HG02981 (cell line): ENCODE measurements around the gene CXCL14.

Source experiments
- ATAC-seq: cut with Tn5 transposase; IDR thresholded peaks from one replicate; pipeline ENCODE4 v1.9.1; 2021; ENCODE audit warnings: mild to moderate bottlenecking, moderate library complexity; ENCODE audit not compliant: unreplicated experiment

CXCL14 gene

DNA sequence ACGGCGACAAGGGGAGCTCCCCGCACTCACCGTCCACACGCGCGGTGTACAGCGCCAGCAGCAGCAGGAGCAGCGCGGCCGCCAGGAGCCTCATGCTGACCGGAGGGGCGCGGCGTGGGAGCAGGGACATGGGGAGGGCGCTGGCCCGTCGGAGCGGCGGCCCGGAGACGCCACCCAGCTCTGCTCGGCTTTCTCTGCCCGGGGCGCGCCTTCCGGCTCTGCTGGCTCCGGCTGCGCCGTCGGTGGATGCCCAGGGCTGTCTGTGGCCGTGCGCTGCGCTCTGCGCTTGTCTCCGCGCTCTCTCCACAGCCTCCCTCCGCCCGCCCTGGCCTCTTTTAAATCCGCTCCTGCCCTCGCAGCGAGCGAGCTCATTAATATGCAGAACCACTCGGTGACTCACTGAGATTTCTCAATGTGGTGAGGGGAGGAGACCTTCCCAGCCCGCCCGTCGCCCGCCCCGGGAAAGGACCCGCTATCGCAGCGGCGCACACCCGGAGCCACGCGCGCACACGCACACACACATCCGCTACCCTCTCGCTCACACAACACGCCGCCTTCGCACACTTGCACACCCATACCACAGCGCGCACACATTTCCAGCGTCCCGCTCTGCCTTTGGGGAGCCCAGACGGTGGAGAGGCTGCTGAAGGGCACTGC, at the start of gene CXCL14:
TSS of gene CXCL14 (minus strand) at position 307 of the 657 bp plus-strand sequence. CDS start at position 94, 213 bp downstream.
- ATAC-seq: no peak

DNA sequence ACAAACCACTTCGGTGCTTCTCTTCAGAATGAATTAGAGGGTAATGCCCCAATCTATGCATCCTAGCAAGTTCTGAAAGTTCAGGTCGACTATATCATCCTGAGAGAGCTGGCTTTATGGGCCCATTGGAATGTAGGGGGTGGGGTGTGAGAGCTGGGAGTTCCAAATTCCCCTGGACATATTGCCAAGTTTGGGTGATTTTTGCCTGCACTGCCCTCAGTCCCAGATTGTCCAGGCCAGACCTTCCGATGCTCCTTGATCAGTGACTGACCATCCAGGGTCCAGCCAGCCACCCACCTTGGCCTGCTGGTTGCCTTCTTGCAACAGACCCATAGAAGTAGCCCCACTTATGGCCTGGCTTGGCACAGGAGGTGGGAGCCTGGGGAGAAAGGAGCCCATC, 47.8 kb upstream of the CXCL14 start:
- no peak for ATAC-seq

GRCh38 chr5:135625961-135626360, 47.2 kb upstream of the CXCL14 start:
- ATAC-seq: no peak

DNA sequence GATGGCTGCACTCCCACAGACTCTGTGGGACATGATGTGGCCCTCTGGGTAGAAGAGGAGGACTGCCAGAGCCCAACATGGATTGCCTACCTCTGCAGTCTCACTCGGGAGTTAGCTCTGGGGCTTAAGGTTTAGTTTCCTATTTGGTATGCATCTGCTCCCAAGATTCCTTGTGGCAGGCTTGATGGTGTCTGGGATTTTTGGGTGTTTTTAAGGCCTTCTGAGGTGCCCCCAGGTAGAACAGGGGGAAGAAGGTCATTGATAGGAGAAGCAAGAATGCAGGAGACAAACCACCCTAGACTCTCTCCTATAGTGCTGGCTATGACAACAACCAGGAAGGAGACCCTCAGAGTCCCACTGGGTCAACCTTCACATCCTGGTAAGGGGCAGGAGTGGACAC, 46.7 kb upstream of the CXCL14 start:
- ATAC-seq: no peak

DNA sequence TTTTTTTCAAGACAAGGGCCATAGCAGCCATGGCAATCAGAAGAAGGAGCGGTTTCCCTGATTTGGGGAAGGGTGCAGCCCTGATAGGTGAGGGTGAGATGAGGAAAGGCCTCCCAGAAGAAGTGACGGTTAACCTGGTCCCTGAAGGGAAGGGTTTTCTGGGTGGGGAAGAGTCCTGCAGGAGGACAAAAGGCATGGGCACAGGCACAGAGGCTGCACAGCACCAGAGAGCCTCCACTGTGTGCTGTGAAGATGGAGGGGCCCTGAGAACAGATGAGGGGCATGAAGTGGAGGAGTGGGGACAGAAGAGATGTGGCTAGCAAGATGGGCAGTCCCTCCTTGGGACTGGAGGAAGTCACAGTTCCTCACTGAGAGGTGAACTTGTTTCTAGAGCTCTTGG, 46.3 kb upstream of the CXCL14 start:
- ATAC-seq: no peak

GRCh38 chr5:135623186-135623715, 44.5 kb upstream of the CXCL14 start:
- ATAC-seq: no peak

DNA sequence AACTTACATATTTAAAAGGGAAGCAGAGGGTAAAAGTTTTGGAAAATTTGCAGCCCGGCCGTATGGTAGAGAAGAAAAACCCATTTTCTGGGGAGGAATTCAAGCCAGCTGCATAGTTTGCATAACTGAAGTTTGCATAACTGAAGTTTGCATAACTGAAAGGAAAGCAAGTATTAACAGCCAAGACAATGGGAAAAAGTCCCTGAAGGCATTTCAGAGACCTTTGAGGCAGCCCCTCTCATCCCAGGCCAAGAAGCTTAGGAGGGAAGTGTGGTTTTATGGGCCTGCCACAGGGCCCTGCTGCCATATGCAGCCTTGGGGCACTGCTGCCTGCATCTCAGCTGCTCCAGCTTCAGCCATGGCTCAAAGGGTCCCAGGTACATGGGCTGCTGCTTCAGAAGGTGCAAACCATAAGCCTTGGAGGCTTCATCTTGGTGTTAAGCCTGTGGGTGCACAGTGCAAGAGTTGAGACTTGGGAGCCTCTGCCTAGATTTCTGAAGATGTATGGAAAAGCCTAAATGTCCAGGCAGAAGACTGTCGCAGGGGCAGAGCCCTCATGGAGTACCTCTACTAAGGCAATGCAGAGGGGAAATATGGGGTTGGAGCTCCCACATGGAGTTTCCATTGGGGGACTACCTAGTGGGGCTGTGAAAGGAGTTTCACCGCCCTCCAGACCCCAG, 36.9 kb upstream of the CXCL14 start:
- no peak for ATAC-seq

GRCh38 chr5:135615171-135615570, 36.4 kb upstream of the CXCL14 start:
- no peak for ATAC-seq

DNA sequence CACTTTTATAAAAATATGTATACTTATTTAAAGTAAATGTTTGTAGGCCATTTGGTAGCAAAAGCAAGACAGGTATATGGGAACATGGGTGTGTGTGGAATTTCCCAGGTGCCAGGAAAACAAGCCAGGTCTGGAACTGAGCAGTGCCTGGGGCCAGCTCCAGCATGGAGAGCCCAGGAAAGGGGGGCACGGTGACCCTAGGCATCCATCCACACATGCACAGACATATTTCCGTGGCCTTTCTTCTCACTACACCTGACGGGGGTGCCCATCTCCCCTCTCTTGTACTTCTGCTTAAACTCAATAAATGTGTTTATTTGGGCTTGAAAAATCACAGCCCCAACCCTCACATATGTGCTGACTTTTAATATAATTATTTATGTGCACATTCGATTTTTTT, 31.2 kb upstream of the CXCL14 start:
- no peak for ATAC-seq

DNA sequence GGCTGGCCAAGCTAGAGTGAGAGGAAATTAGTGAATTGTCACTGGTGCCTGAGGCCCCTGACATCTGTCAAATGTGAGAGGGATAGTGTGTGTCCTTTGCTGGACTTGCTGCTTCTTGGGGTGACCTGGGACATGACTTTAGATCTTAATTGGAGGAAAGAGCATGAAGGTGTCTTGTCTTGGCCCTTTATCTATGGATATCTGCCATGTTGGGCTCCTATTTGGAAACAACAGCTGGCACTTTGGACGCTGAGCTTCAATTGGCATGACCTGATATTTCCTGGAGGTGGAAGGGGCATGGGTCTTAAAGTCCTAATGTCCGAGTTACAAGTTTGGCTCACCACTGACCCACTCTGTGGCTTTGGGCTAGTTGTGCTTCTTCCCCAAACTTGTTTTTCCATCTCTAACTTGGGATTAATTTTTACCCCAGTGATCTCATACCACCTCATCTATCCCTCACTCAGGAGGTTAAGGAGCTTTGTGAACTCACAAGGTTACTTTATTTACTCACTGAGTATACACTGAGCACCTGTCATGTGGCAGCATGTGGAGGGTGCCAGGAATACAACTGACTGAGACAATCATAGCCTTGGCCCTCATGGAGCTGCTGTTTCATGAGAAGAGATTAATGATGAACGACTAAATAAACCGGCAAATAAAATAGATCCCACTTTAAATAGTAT, 30.1 kb upstream of the CXCL14 start:
- no peak for ATAC-seq

DNA sequence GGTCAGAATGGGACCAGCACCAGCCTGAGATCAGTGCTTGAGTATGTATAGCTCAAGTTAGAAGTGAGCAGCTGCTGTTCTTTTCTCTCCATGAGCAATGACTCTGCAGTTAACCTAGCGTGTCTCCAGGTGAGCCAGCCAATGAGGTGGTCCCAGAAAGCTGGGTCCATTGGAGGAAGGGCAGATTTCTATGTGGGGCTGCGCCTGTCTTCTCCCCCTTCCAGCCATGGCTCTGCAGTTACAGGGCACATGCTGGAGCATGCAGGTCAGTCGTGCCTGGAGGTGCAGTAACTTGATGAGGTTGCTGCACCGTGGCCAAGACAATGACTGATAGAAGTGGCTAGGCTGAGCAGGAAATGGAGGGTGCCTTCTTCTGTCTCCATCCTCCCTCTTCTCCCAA, 29.6 kb upstream of the CXCL14 start:
- ATAC-seq: no peak

- ATAC-seq: no peak
Observed at GRCh38 chr5:135606431-135606830, 27.6 kb upstream of the CXCL14 start.

DNA sequence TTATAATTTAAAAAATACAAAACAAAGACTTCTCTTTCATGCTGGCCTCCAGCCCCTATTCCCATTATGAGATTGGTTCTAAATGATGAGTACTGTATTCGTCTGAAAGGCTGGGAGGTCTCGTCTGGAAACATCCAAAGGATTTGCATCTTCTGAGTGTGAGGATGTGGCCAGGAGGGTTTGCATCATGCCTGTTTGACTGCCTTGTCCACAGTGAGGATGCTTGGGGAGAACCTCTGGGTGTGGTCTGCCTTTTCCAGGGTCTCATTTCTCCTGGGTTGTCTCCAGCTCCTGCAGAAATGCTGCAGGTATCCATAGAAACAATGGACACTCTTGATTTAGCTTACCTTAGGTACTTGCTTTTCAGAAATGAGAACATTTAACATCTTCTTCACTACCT, 26.4 kb upstream of the CXCL14 start:
- ATAC-seq: no peak

DNA sequence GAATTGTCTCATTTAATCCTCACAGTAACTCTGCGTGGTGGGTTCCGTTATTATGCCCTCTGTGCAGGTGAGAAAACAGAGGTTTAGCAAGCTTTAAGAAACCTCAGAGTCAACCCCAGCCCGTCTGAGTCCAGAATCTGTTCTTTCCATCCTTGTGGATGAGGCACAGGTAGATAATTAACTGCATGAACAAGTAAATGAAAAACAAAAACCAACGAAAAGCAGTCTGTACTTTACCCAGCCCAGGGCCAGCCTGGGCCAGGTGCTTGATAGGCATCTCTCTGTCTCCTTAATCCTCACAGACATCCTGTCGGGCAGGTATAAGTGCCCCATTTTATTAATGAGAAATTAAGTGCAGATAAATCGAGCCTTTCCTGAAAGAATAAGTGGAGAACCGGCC, 25.3 kb upstream of the CXCL14 start:
- ATAC-seq: no peak

GRCh38 chr5:135602882-135603721, 24.3 kb upstream of the CXCL14 start:
- ATAC-seq: no peak

GRCh38 chr5:135601466-135601865, 22.7 kb upstream of the CXCL14 start:
- no peak for ATAC-seq

GRCh38 chr5:135600971-135601381, 22.2 kb upstream of the CXCL14 start:
- ATAC-seq: no peak

GRCh38 chr5:135600152-135600570, 21.4 kb upstream of the CXCL14 start:
- ATAC-seq: no peak

DNA sequence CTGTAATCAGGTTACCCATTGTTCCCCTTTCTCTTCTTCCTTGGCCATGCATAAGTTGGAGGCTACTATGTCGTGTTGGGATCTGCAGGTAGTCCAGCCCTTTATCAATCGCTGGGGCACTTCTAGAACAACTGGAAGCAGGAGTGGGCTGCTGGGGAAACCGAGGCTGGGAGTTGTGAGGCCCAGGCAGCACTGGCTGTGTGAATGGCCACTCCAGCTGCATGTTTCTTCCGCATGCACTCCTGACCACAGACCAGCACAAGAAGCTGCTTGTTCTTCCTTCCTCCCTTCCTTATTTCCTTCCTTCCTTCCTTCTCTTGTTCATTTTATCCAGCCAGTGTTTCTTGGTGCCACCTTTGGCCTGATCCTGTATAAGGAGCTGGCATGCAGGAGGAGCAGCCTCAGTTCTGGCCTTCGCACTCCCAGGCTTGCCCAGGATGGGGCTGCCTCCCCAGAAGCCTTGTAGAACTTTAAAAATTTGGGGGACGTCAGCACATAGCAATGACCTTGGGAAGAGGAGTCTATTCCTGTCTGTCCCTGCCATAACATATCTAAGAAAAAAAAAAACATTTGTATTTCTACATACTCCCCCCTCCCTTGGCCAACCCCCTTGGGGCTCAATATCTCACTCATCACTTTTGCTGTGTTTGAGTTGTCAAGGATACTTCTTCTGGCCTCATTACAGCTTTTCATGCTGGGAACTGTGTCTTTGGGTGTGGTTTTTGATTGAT, 20.8 kb upstream of the CXCL14 start:
- no peak for ATAC-seq

DNA sequence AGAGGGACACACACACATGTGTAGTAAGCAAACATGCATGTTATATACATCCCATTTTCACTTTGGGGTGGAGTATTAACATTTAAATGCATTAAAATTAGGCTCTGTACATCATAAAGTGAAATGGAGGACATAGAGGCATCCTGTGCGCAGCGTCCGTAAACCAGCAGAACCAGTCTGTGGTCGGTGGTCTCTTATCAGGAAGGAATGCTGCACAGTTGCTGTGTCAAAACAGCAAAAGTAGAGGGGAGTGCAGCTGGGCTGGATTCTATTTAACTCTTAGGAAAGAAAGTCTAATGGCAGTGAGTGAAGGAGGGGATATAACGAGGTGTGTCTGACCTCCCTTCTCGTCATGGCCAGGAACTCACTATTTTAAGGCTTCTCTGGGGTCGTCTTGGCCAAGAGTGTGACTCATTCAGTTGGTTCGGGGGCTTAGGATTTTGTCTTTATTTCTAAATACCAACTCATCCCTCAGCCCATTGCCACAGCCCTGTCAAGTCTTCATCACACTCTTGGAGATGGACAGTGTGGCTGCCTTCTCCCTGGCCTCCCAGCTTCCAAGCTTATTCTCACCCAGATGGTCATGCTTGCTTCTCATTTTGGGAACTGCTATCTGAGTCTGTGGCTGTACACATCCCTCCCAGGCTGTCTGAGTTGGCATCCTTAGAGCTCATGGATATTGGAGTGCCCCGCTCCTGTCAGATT, 20.1 kb upstream of the CXCL14 start:
- no peak for ATAC-seq
